GM21390 (cell line): ENCODE data around the gene VSIR.

Experiments used
- ATAC-seq: cut with Tn5 transposase; IDR thresholded peaks from one replicate; pipeline ENCODE4 v1.9.1; 2021; ENCODE audit not compliant: unreplicated experiment

The VSIR gene

GRCh38 chr10:71765906-71766716, 7.2 kb downstream of the VSIR start:
- ATAC-seq: no peak

GRCh38 chr10:71765176-71765904, 8.0 kb downstream of the VSIR start:
- no peak for ATAC-seq

- ATAC-seq: no peak
Observed at GRCh38 chr10:71763352-71764127, 9.8 kb downstream of the VSIR start.

GRCh38 chr10:71762324-71762723, 11.0 kb downstream of the VSIR start:
- no peak for ATAC-seq

GRCh38 chr10:71761541-71762113, 11.7 kb downstream of the VSIR start:
- ATAC-seq: no peak

GRCh38 chr10:71761105-71761511, 12.2 kb downstream of the VSIR start:
- no peak for ATAC-seq

GRCh38 chr10:71757399-71757922, 15.9 kb downstream of the VSIR start:
- no peak for ATAC-seq

- ATAC-seq: no peak
Observed at GRCh38 chr10:71756311-71757191, 16.8 kb downstream of the VSIR start.

- ATAC-seq: no peak
Observed at GRCh38 chr10:71755179-71755879, 18.0 kb downstream of the VSIR start.

GRCh38 chr10:71754562-71754961, 18.8 kb downstream of the VSIR start:
- no peak for ATAC-seq

GRCh38 chr10:71753960-71754505, 19.3 kb downstream of the VSIR start:
- ATAC-seq: no peak

- no peak for ATAC-seq
Observed at GRCh38 chr10:71753091-71753959, 20.0 kb downstream of the VSIR start.

- no peak for ATAC-seq
Observed at GRCh38 chr10:71752391-71753090, 20.8 kb downstream of the VSIR start.

- ATAC-seq: no peak
Observed at GRCh38 chr10:71751515-71752224, 21.6 kb downstream of the VSIR start.

GRCh38 chr10:71750986-71751385, 22.3 kb downstream of the VSIR start:
- no peak for ATAC-seq

- ATAC-seq: no peak
Observed at GRCh38 chr10:71750124-71750841, 23.0 kb downstream of the VSIR start.
